ENCODE measurements around the gene ACVR1. TPM values are rescaled to one million over a fixed set of nuclear protein-coding genes. Genes with fewer than 3 reads are reported as not detected.

Gene ACVR1
- total and polyA plus RNA-seq, 2 experiments from 2014 or later, result 8.9 to 21.5 TPM

- TF ChIP-seq, protein P1, sequence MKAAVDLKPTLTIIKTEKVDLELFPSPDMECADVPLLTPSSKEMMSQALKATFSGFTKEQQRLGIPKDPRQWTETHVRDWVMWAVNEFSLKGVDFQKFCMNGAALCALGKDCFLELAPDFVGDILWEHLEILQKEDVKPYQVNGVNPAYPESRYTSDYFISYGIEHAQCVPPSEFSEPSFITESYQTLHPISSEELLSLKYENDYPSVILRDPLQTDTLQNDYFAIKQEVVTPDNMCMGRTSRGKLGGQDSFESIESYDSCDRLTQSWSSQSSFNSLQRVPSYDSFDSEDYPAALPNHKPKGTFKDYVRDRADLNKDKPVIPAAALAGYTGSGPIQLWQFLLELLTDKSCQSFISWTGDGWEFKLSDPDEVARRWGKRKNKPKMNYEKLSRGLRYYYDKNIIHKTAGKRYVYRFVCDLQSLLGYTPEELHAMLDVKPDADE (IDR thresholded peaks at IDR 0.05), result no peak
Observed at GRCh38 chr2:157866202-157866601, 9.9 kb downstream of the ACVR1 start (continued).

- H3K4me3 ChIP-seq, result no peak overlapping the region
- DNase-seq (ENCODE audit: low spot score) (no peak), ATAC-seq (no peak)
- H3K36me3 ChIP-seq (ENCODE audit: insufficient read depth), result no peaks in the 10 kb centered on the region
- H3K27me3 ChIP-seq (ENCODE audit: insufficient read depth), result no peaks in the 10 kb centered on the region
- H4K20me1 ChIP-seq (replicated peaks; ENCODE audit: insufficient read depth), result no peaks in the 10 kb centered on the region; the same call in 1 of the 2 replicates
- H3F3A ChIP-seq (replicated peaks; ENCODE audit: low read depth), result no peaks in the 10 kb centered on the region
- Mint-ChIP-seq H3K4me3 (no peak overlapping the region), H3K27ac (no peak overlapping the region), H3K4me1 (peaks cover 31% of the 10 kb centered on the region), H3K27me3 (ENCODE audit: insufficient read depth, low read depth, poor library complexity) (no peaks in the 10 kb centered on the region), H3K36me3 (ENCODE audit: low read depth) (no peaks in the 10 kb centered on the region), H3K9me3 (no peaks in the 10 kb centered on the region)
- H2AFZ ChIP-seq, result no peak overlapping the region
- H3K4me1 ChIP-seq (ENCODE audit: insufficient read depth), result peaks cover 41% of the 10 kb centered on the region
- no peak overlapping the region for H3K27ac ChIP-seq (ENCODE audit: low read depth)
- no peak overlapping the region for H3K4me2 ChIP-seq
- no peaks in the 10 kb centered on the region for H3K9me2 ChIP-seq (ENCODE audit: insufficient read depth)
- peaks cover 87% of the 10 kb centered on the region for H3K79me2 ChIP-seq (replicated peaks; ENCODE audit: insufficient read depth)
- TF ChIP-seq, protein P1 (IDR thresholded peaks at IDR 0.05), result no peak
- TF ChIP-seq JUNB (IDR thresholded peaks at IDR 0.05; ENCODE audit: unreplicated experiment), result no peak
- TF ChIP-seq POLR2AphosphoS5 (IDR thresholded peaks at IDR 0.05; ENCODE audit: low read depth), result no peak
- TF ChIP-seq, protein P2, sequence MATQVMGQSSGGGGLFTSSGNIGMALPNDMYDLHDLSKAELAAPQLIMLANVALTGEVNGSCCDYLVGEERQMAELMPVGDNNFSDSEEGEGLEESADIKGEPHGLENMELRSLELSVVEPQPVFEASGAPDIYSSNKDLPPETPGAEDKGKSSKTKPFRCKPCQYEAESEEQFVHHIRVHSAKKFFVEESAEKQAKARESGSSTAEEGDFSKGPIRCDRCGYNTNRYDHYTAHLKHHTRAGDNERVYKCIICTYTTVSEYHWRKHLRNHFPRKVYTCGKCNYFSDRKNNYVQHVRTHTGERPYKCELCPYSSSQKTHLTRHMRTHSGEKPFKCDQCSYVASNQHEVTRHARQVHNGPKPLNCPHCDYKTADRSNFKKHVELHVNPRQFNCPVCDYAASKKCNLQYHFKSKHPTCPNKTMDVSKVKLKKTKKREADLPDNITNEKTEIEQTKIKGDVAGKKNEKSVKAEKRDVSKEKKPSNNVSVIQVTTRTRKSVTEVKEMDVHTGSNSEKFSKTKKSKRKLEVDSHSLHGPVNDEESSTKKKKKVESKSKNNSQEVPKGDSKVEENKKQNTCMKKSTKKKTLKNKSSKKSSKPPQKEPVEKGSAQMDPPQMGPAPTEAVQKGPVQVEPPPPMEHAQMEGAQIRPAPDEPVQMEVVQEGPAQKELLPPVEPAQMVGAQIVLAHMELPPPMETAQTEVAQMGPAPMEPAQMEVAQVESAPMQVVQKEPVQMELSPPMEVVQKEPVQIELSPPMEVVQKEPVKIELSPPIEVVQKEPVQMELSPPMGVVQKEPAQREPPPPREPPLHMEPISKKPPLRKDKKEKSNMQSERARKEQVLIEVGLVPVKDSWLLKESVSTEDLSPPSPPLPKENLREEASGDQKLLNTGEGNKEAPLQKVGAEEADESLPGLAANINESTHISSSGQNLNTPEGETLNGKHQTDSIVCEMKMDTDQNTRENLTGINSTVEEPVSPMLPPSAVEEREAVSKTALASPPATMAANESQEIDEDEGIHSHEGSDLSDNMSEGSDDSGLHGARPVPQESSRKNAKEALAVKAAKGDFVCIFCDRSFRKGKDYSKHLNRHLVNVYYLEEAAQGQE (IDR thresholded peaks at IDR 0.05; ENCODE audit: unreplicated experiment), result no peak
- TF ChIP-seq NANOG (IDR thresholded peaks at IDR 0.05; ENCODE audit: borderline replicate concordance), result no peak
- TF ChIP-seq ZNF331 (CRISPR knock-in tag; IDR thresholded peaks at IDR 0.05; ENCODE audit: low read depth), result no peak
- no peak for TF ChIP-seq CREB1 (CRISPR knock-in tag; IDR thresholded peaks at IDR 0.05; ENCODE audit: low read depth)
- no peak for TF ChIP-seq STAT1 (IDR thresholded peaks at IDR 0.05; ENCODE audit: unreplicated experiment)
- no peak for TF ChIP-seq EZH2phosphoT487 (IDR thresholded peaks at IDR 0.05; ENCODE audit: unreplicated experiment)
- TF ChIP-seq, protein P3, sequence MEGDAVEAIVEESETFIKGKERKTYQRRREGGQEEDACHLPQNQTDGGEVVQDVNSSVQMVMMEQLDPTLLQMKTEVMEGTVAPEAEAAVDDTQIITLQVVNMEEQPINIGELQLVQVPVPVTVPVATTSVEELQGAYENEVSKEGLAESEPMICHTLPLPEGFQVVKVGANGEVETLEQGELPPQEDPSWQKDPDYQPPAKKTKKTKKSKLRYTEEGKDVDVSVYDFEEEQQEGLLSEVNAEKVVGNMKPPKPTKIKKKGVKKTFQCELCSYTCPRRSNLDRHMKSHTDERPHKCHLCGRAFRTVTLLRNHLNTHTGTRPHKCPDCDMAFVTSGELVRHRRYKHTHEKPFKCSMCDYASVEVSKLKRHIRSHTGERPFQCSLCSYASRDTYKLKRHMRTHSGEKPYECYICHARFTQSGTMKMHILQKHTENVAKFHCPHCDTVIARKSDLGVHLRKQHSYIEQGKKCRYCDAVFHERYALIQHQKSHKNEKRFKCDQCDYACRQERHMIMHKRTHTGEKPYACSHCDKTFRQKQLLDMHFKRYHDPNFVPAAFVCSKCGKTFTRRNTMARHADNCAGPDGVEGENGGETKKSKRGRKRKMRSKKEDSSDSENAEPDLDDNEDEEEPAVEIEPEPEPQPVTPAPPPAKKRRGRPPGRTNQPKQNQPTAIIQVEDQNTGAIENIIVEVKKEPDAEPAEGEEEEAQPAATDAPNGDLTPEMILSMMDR (conservative IDR thresholded peaks at IDR 0.05; ENCODE audit: low read depth in 2 of 2), result no peak
- TF ChIP-seq ZNF114 (CRISPR knock-in tag; IDR thresholded peaks at IDR 0.05), result no peak
- TF ChIP-seq EZH2 (IDR thresholded peaks at IDR 0.05; ENCODE audit: low read depth, unreplicated experiment), result no peak
Observed at GRCh38 chr2:157864857-157865430, 11.2 kb downstream of the ACVR1 start.

All from GM23338 (cell line).